Kidney (tissue), 14 donors: ENCODE results near the gene RHOT1. TPM values are rescaled to one million over a fixed set of nuclear protein-coding genes. Genes with fewer than 3 reads are reported as not detected.

Experiments used
- DNase-seq, 5 donors: peaks; one replicate each; pipeline ENCODE4 v3.0.0-alpha.2; 2013 to 2020
- FAIRE-seq: peaks from 2 replicates; lab custom pipeline; 2012; peaks lifted over from hg19 to GRCh38; lab: Jason Lieb, UNC
- H3K27ac ChIP-seq, 2 donors: one replicate each; pipeline ENCODE4 v1.7.0; 2013; ENCODE audit warnings: low read depth in 2 of 2, low read length in 2 of 2, inconsistent platforms in 1 of 2
- H3K27me3 ChIP-seq: one replicate; pipeline ENCODE4 v1.7.1; 2013; ENCODE audit warnings: low read length, inconsistent platforms; ENCODE audit not compliant: control insufficient read depth, insufficient read depth
- H3K36me3 ChIP-seq, 3 donors: one replicate each; pipeline versions ENCODE4 v1.7.0 to v1.7.1; 2013; ENCODE audit warnings: low read length in 3 of 3, control low read depth in 1 of 3, inconsistent platforms in 1 of 3; ENCODE audit not compliant: insufficient read depth in 3 of 3, control insufficient read depth in 2 of 3
- H3K4me1 ChIP-seq, 3 donors: one replicate each; pipeline versions ENCODE4 v1.7.0 to v1.7.1; 2013; ENCODE audit warnings: low read length in 3 of 3, inconsistent platforms in 1 of 3, low read depth in 1 of 3; ENCODE audit not compliant: control insufficient read depth in 2 of 3, insufficient read depth in 2 of 3
- H3K4me3 ChIP-seq, 3 donors: one replicate each; pipeline versions ENCODE4 v1.7.0 to v1.8.1; 2013; ENCODE audit warnings: low read length in 3 of 3, control low read depth in 1 of 3, inconsistent platforms in 1 of 3
- H3K9ac ChIP-seq, 3 donors: one replicate each; pipeline versions ENCODE4 v1.7.0 to v1.7.1; 2013; ENCODE audit warnings: low read length in 3 of 3, control low read depth in 1 of 3, inconsistent platforms in 1 of 3
- H3K9me3 ChIP-seq, 3 donors: one replicate each; pipeline versions ENCODE4 v1.7.0 to v1.7.1; 2013; ENCODE audit warnings: low read length in 3 of 3, control low read depth in 1 of 3, inconsistent platforms in 1 of 3; ENCODE audit not compliant: control insufficient read depth in 2 of 3, insufficient read depth in 1 of 3
- CTCF ChIP-seq: IDR thresholded peaks from 3 replicates; pipeline ENCODE4 v1.5.1; 2012; ENCODE audit warnings: mild to moderate bottlenecking, moderate library complexity, borderline replicate concordance; ENCODE audit not compliant: insufficient read depth; ENCODE audit errors: extremely low read depth
- intact Hi-C: fragments of 100-400 bp; cut with DNase I; formaldehyde crosslinking; loops from one replicate; pipeline ENCODE4 v1.11.1; 2022
- polyA plus RNA-seq: library from polyadenylated mRNA; stranded (reverse); fragments of 350-450 nt; fragmentation: Illumina TruSeq; extraction: RNeasy Lipid Tissue Mini Kit (QIAGEN cat#74804); gene quantifications from one replicate; pipeline ENCODE4 v1.2.3, GENCODE V29; 2014; ENCODE audit warnings: low read depth, low replicate concordance; ENCODE audit not compliant: insufficient read depth
- total RNA-seq: library from RNA; stranded (reverse); fragmentation: NEBNext Ultra II Directional; extraction: Animal tissue kit (Norgen Biotek cat#: 25700); gene quantifications from one replicate; pipeline ENCODE4 v1.2.1, GENCODE V29; 2021
- donor health status: control.
- donor health status: control.
- donor health status: control.
- donor health status: control.
- donor health status: control.
- donor health status: DM: yes; HTN: yes; CAD: no.
- donor health status: Normal renal cell carcinoma (clear cell type).

RHOT1 gene
- total and polyA plus RNA-seq, 2 donors from 2014 or later: 25.6 to 30.4 TPM

DNA sequence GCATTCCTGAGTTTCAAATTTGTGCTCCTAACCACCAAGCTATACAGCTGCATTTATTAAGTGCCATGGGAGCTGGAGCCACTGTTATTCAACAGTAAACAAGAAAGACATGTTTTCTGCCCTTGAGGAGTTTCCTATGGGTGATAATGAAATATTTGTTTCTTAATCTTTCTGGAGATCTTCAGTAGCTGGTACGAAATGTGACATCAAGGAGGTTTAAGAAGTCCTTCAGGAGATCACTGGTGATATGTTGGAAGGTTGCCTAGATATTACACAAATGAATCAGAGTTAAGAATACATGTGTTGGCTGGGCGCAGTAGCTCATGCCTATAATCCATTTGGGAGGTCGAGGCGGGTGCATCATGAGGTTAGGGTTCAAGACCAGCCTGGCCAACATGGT lies 14.9 kb downstream of the RHOT1 start:
- TF ChIP-seq CTCF: no peak
- Histone ChIP-seq H3K9ac (no peak overlapping the region), H3K4me1 (no peaks in the 10 kb centered on the region), H3K27me3 (no peaks in the 10 kb centered on the region), H3K9me3 (no peaks in the 10 kb centered on the region), H3K36me3 (peaks cover 0 to 17% (median 8%) of the 10 kb centered on the region in 3 donors), H3K4me3 (no peak overlapping the region), H3K27ac (no peak overlapping the region)
- no peak for FAIRE-seq
- DNase-seq: no peak
- intact Hi-C loops: no loop called here

GRCh38 chr17:32158870-32159585 lies 16.7 kb downstream of the RHOT1 start:
- H3K4me1 ChIP-seq: no peaks in the 10 kb centered on the region
- intact Hi-C loops: no loop called here
- no peak for FAIRE-seq
- no peaks in the 10 kb centered on the region for H3K27me3 ChIP-seq
- no peak overlapping the region for H3K9ac ChIP-seq
- no peak overlapping the region for H3K4me3 ChIP-seq
- H3K27ac ChIP-seq: no peak overlapping the region
- no peaks in the 10 kb centered on the region for H3K9me3 ChIP-seq
- peak in 1 of 5 donors; percentile 70 for DNase-seq
- peaks cover 0 to 10% (median 6%) of the 10 kb centered on the region in 3 donors for H3K36me3 ChIP-seq
- TF ChIP-seq CTCF: no peak

DNA sequence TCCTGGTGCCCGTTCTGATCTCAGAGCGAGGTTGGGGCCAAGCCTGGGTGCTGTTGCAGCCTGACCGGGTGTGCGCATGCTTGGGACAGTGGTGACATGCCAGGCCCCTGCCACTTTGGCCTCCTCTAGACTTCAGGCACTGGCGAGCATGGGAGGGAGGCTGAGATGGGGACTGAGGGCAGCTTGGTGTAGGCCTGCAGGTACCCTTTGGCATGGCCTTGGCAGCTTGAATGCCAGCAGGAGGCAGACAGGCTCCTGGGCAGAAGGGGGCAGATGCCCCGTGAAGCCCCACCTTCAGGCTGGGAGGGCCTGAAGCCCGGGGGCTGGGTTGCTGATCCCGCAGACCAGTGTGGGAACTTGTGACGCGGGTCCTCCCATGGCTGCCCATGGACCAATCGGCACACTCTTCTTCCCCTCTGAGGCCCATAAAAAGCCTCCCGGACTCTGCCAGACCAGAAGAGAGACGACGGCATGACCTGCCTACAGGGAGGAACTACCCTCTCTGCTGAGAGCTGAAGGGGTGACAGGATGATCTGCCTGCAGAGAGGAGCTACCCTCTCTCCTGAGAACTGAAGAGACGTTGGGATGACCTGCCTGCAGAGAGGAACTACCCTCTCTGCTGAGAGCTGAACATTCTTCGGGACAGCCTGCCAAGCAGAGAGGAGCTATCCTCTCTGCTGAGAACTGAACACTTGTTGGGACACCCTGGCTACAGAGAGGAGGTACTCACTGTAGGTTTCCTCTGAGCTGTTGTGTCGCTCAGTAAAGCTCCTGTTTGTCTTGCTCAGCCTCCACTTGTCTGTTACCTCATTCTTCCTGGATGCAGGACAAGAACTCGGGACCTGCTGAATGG lies 17.5 kb downstream of the RHOT1 start:
- no peak for TF ChIP-seq CTCF
- FAIRE-seq (no peak), DNase-seq (no peak)
- Histone ChIP-seq H3K4me3 (no peak overlapping the region), H3K27me3 (no peaks in the 10 kb centered on the region), H3K9ac (no peak overlapping the region), H3K27ac (no peak overlapping the region), H3K4me1 (no peaks in the 10 kb centered on the region), H3K36me3 (peaks cover 0 to 10% (median 6%) of the 10 kb centered on the region in 3 donors), H3K9me3 (no peaks in the 10 kb centered on the region)
- intact Hi-C loops: no loop called here
